GM12872 (cell line): ENCODE measurements around the gene IKZF3.

Experiments used
- CTCF ChIP-seq: IDR thresholded peaks from 3 replicates; pipeline ENCODE4 v1.5.1; 2011; ENCODE audit warnings: low read depth, mild to moderate bottlenecking, low read length, moderate library complexity; ENCODE audit not compliant: insufficient read depth

IKZF3 gene

GRCh38 chr17:39846205-39846604 lies 17.9 kb downstream of the IKZF3 start:
- TF ChIP-seq CTCF = no peak

- no peak for TF ChIP-seq CTCF
Observed at GRCh38 chr17:39845052-39845846, 18.9 kb downstream of the IKZF3 start.

GRCh38 chr17:39841134-39841683 lies 22.9 kb downstream of the IKZF3 start:
- TF ChIP-seq CTCF = no peak

- TF ChIP-seq CTCF = no peak
Observed at GRCh38 chr17:39838784-39839183, 25.3 kb downstream of the IKZF3 start.

GRCh38 chr17:39838057-39838456 lies 26.1 kb downstream of the IKZF3 start:
- no peak for TF ChIP-seq CTCF

GRCh38 chr17:39836117-39836516 lies 28.0 kb downstream of the IKZF3 start:
- no peak for TF ChIP-seq CTCF

- TF ChIP-seq CTCF = peak; percentile 27; the same call in 1 of the 3 replicates
Observed at GRCh38 chr17:39835038-39835786, 28.9 kb downstream of the IKZF3 start.
